Tibial artery (tissue), 4 donors: ENCODE measurements around the gene LRWD1.
"Not testable (repeated sequence)": the region's sequence is repeated elsewhere in the genome, so short reads cannot be mapped to it uniquely, and the experiment has no call there.

Experiments used
- DNase-seq, 2 donors: peaks; one replicate each; pipeline ENCODE4 v3.0.0-alpha.2; 2019
- H3K27ac ChIP-seq, 2 donors: fragments of 200-600 bp; sonication (generic) in 1 of 2; 1 replicate in 1 of 2; 2 replicates in 1 of 2; pipeline ENCODE4 v1.5.1; 2018 to 2019; ENCODE audit warnings: mild to moderate bottlenecking in 1 of 2
- H3K27me3 ChIP-seq, 2 donors: fragments of 200-600 bp; sonication (generic) in 1 of 2; one replicate each; pipeline versions ENCODE4 v1.5.1 to v1.6.0; 2016 to 2019
- H3K36me3 ChIP-seq, 3 donors: fragments of 200-600 bp; sonication (generic) in 2 of 3; one replicate each; pipeline ENCODE4 v1.5.1; 2016 to 2019; ENCODE audit warnings: mild to moderate bottlenecking in 2 of 3
- H3K4me1 ChIP-seq, 4 donors: fragments of 200-600 bp; sonication (generic) in 2 of 4; 1 replicate in 3 of 4; 2 replicates in 1 of 4; pipeline ENCODE4 v1.5.1; 2016 to 2019
- H3K4me3 ChIP-seq, 2 donors: fragments of 200-600 bp; sonication (generic) in 1 of 2; 1 replicate in 1 of 2; 2 replicates in 1 of 2; pipeline ENCODE4 v1.5.1; 2018 to 2019; ENCODE audit warnings: mild to moderate bottlenecking in 2 of 2
- H3K9me3 ChIP-seq, 3 donors: fragments of 200-600 bp; sonication (generic) in 1 of 3; one replicate each; pipeline ENCODE4 v1.5.1; 2016 to 2019
- CTCF ChIP-seq, 2 experiments: fragments of 200-600 bp in 1 of 2; fragments of 450-650 bp in 1 of 2; IDR thresholded peaks; one replicate each; pipeline ENCODE4 v1.5.1; 2017 to 2019; ENCODE audit warnings: antibody characterized with exemption in 2 of 2, mild to moderate bottlenecking in 1 of 2, moderate library complexity in 1 of 2
- intact Hi-C: fragments of 100-400 bp; cut with DNase I; formaldehyde crosslinking; loops from one replicate; pipeline ENCODE4 v1.15.0; 2023; ENCODE audit warnings: low total_unique reads

The LRWD1 gene

GRCh38 chr7:102471791-102472125 is 7.0 kb downstream of the LRWD1 start:
- no peaks in the 10 kb centered on the region for H3K27me3 ChIP-seq
- intact Hi-C loops = no loop called here
- peaks cover 5 to 72% (median 26%) of the 10 kb centered on the region in 3 donors for H3K36me3 ChIP-seq
- H3K9me3 ChIP-seq = no peaks in the 10 kb centered on the region
- H3K27ac ChIP-seq = no peak overlapping the region
- no peak for DNase-seq
- TF ChIP-seq CTCF (IDR thresholded peaks at IDR 0.05) = no peak
- H3K4me1 ChIP-seq = peaks cover 0 to 14% (median 0%) of the 10 kb centered on the region in 4 donors
- H3K4me3 ChIP-seq = no peak overlapping the region

GRCh38 chr7:102472126-102473041 is 7.6 kb downstream of the LRWD1 start:
- no peak for TF ChIP-seq CTCF (IDR thresholded peaks at IDR 0.05)
- no peaks in the 10 kb centered on the region for H3K9me3 ChIP-seq
- H3K27me3 ChIP-seq = no peaks in the 10 kb centered on the region
- H3K27ac ChIP-seq = no peak overlapping the region
- peak; percentile 9 to 57 for DNase-seq
- H3K4me1 ChIP-seq = peaks cover 0 to 12% (median 0%) of the 10 kb centered on the region in 4 donors
- intact Hi-C loops = no loop called here
- H3K36me3 ChIP-seq = peaks cover 5 to 72% (median 26%) of the 10 kb centered on the region in 3 donors
- H3K4me3 ChIP-seq = no peak overlapping the region

GRCh38 chr7:102473271-102473991 is 8.6 kb downstream of the LRWD1 start:
- peaks cover 5 to 64% (median 23%) of the 10 kb centered on the region in 3 donors for H3K36me3 ChIP-seq
- no peaks in the 10 kb centered on the region for H3K9me3 ChIP-seq
- H3K4me1 ChIP-seq = peaks cover 0 to 12% (median 0%) of the 10 kb centered on the region in 4 donors
- no peaks in the 10 kb centered on the region for H3K27me3 ChIP-seq
- TF ChIP-seq CTCF (IDR thresholded peaks at IDR 0.05) = no peak
- DNase-seq = peak; percentile 18 to 59
- no peak overlapping the region for H3K4me3 ChIP-seq
- intact Hi-C loops = no loop called here
- no peak overlapping the region for H3K27ac ChIP-seq

GRCh38 chr7:102474116-102474515 is 9.3 kb downstream of the LRWD1 start:
- intact Hi-C loops, H3K9me3 ChIP-seq, H3K27me3 ChIP-seq, H3K4me1 ChIP-seq, H3K27ac ChIP-seq, H3K4me3 ChIP-seq: not testable (repeated sequence)
- peaks cover 5 to 57% (median 23%) of the 10 kb centered on the region in 3 donors for H3K36me3 ChIP-seq
- DNase-seq = peak in 1 of 2 donors; percentile 53

- peak; percentile 6 to 48 for DNase-seq
- peaks cover 5 to 49% (median 23%) of the 10 kb centered on the region in 3 donors for H3K36me3 ChIP-seq
- intact Hi-C loops, H3K27me3 ChIP-seq, H3K4me3 ChIP-seq, H3K4me1 ChIP-seq, H3K9me3 ChIP-seq, H3K27ac ChIP-seq: not testable (repeated sequence)
Observed at GRCh38 chr7:102474736-102475435, 10.1 kb downstream of the LRWD1 start.

GRCh38 chr7:102478314-102479208 is 13.8 kb downstream of the LRWD1 start, which contains the start of gene POLR2J:
TSS of gene POLR2J (minus strand) at chr7:102478922. CDS start at chr7:102478860, 62 bp downstream.
- intact Hi-C loops, H3K4me1 ChIP-seq, H3K9me3 ChIP-seq, H3K27me3 ChIP-seq: not testable (repeated sequence)
- DNase-seq = peak; percentile 87
- H3K36me3 ChIP-seq = peaks cover under 1 to 15% (median 2%) of the 10 kb centered on the region in 3 donors
- peak within 1 kb of the TSS; percentile 51 to 60 for H3K4me3 ChIP-seq
- peak within 1 kb of the TSS; percentile 60 to 62 for H3K27ac ChIP-seq
- TF ChIP-seq CTCF (IDR thresholded peaks at IDR 0.05) = peak; percentile 48 to 52

GRCh38 chr7:102479209-102479584 is 14.4 kb downstream of the LRWD1 start:
- H3K27ac ChIP-seq, intact Hi-C loops, H3K4me1 ChIP-seq, DNase-seq, H3K9me3 ChIP-seq, H3K4me3 ChIP-seq, H3K27me3 ChIP-seq, H3K36me3 ChIP-seq: not testable (repeated sequence)
